Eye (tissue), 1 donor: ENCODE results near the gene ABCB4.

ENCODE experiments used
- DNase-seq: peaks from one replicate; pipeline ENCODE4 v3.0.0-alpha.2; 2015

ABCB4 gene

GRCh38 chr7:87475359-87476178 is at the start of gene ABCB4:
TSS of gene ABCB4 (minus strand) at chr7:87475680. CDS start at chr7:87475465, 215 bp downstream.
- peak; percentile 71 for DNase-seq

GRCh38 chr7:87518735-87519134 is 43.3 kb upstream of the ABCB4 start:
- DNase-seq, result no peak

- no peak for DNase-seq
These were observed 42.4 kb upstream of the ABCB4 start for GRCh38 chr7:87517891-87518290.

- no peak for DNase-seq
These were observed 41.8 kb upstream of the ABCB4 start for GRCh38 chr7:87517136-87517815.

- DNase-seq, result peak; percentile 74
These were observed 38.4 kb upstream of the ABCB4 start for GRCh38 chr7:87513735-87514335.

- DNase-seq, result peak; percentile 49
These were observed 37.4 kb upstream of the ABCB4 start for GRCh38 chr7:87512906-87513305.

GRCh38 chr7:87511510-87511909 is 36.0 kb upstream of the ABCB4 start:
- DNase-seq, result no peak

- peak; percentile 55 for DNase-seq
These were observed 35.0 kb upstream of the ABCB4 start for GRCh38 chr7:87510411-87510875.

GRCh38 chr7:87507446-87507845 is 32.0 kb upstream of the ABCB4 start:
- peak; percentile 13 for DNase-seq

GRCh38 chr7:87506246-87507180 is 31.0 kb upstream of the ABCB4 start:
- peak; percentile 53 for DNase-seq

- no peak for DNase-seq
These were observed 30.2 kb upstream of the ABCB4 start for GRCh38 chr7:87505557-87506245.

- DNase-seq, result no peak
These were observed 29.6 kb upstream of the ABCB4 start for GRCh38 chr7:87505122-87505521.

- DNase-seq, result no peak
These were observed 24.0 kb upstream of the ABCB4 start for GRCh38 chr7:87499494-87499893.

GRCh38 chr7:87498893-87499292 is 23.4 kb upstream of the ABCB4 start:
- DNase-seq, result no peak

- no peak for DNase-seq
These were observed 22.0 kb upstream of the ABCB4 start for GRCh38 chr7:87497482-87497881.

- no peak for DNase-seq
These were observed 19.9 kb upstream of the ABCB4 start for GRCh38 chr7:87495366-87495765.

GRCh38 chr7:87494454-87494853 is 19.0 kb upstream of the ABCB4 start:
- DNase-seq, result no peak

GRCh38 chr7:87483131-87483530 is 7.7 kb upstream of the ABCB4 start:
- no peak for DNase-seq

GRCh38 chr7:87482115-87482514 is 6.6 kb upstream of the ABCB4 start:
- DNase-seq, result no peak

- peak; percentile 37 for DNase-seq
These were observed 4.9 kb upstream of the ABCB4 start for GRCh38 chr7:87480386-87480785.

GRCh38 chr7:87479951-87480350 is 4.5 kb upstream of the ABCB4 start:
- DNase-seq, result peak; percentile 28

GRCh38 chr7:87476179-87476557 is 688 bp upstream of the ABCB4 start:
- peak; percentile 49 for DNase-seq
